Prostate gland (tissue), 2 donors: ENCODE data around the gene SPACA4. TPM values are rescaled to one million over a fixed set of nuclear protein-coding genes. Genes with fewer than 3 reads are reported as not detected.
A peak's percentile ranks its signal among the peaks of the same experiment; 100 is the strongest.
"Not testable (repeated sequence)": the region's sequence is repeated elsewhere in the genome, so short reads cannot be mapped to it uniquely, and the experiment has no call there.

Source experiments
- DNase-seq: peaks from one replicate; pipeline ENCODE4 v3.0.0-alpha.2; 2019; ENCODE audit warnings: low spot score
- H3K27ac ChIP-seq, 2 donors: fragments of 200-600 bp; sonication (generic); 2 replicates each; pipeline ENCODE4 v1.5.1; 2017 to 2019
- H3K27me3 ChIP-seq: fragments of 200-600 bp; sonication (generic); replicated peaks from 2 replicates; pipeline ENCODE4 v1.5.1; 2019; ENCODE audit not compliant: insufficient read depth
- H3K36me3 ChIP-seq, 2 donors: fragments of 200-600 bp; sonication (generic); 1 replicate in 1 of 2; 2 replicates in 1 of 2; pipeline versions ENCODE4 v1.5.1 to v1.8.1; 2017 to 2019
- H3K4me1 ChIP-seq: fragments of 200-600 bp; sonication (generic); replicated peaks from 2 replicates; pipeline ENCODE4 v1.5.1; 2019
- H3K4me3 ChIP-seq, 2 donors: fragments of 200-600 bp; sonication (generic); 2 replicates each; pipeline ENCODE4 v1.5.1; 2017 to 2019
- H3K9me3 ChIP-seq: fragments of 200-600 bp; sonication (generic); 2 replicates; pipeline ENCODE4 v1.5.1; 2017
- CTCF ChIP-seq, 4 experiments: fragments of 200-600 bp in 2 of 4; fragments of 450-650 bp in 2 of 4; sonication (generic) in 2 of 4; IDR thresholded peaks; 1 replicate in 3 of 4; 2 replicates in 1 of 4; pipeline ENCODE4 v1.5.1; 2016 to 2019; ENCODE audit warnings: antibody characterized with exemption in 4 of 4, mild to moderate bottlenecking in 2 of 4, moderate library complexity in 2 of 4
- POLR2A ChIP-seq: fragments of 450-650 bp; IDR thresholded peaks from one replicate; pipeline ENCODE4 v1.6.1; 2016; ENCODE audit warnings: antibody characterized with exemption, mild to moderate bottlenecking
- POLR2AphosphoS5 ChIP-seq: sonication (generic); formaldehyde crosslinking; IDR thresholded peaks from one replicate; pipeline ENCODE4 v1.6.1; 2017; ENCODE audit warnings: antibody characterized with exemption
- WGBS: methylation state at CpG from one replicate; pipeline ENCODE4 v1.1.5; 2018; 5-methylcytosine and 5-hydroxymethylcytosine counted together
- intact Hi-C: fragments of 100-400 bp; cut with DNase I; formaldehyde crosslinking; loops from one replicate; pipeline ENCODE4 v1.14.2; 2022
- total RNA-seq, 2 donors: library from RNA; depleted of rRNA; stranded (reverse); fragments of >200 nt; gene quantifications; one replicate each; pipeline ENCODE4 v1.1.0, GENCODE V29; 2016

The SPACA4 gene
- total RNA-seq, 2 donors from 2014 or later = 0.32 to 6.0 TPM

- 57% methylated on average over 48 of the region's 48 CpGs for WGBS
- intact Hi-C loops = no loop called here
- Histone ChIP-seq H3K36me3 (no peaks in the 10 kb centered on the region), H3K4me1 (peaks cover 11% of the 10 kb centered on the region), H3K27ac (peak overlapping the region; percentile 58 to 63), H3K9me3 (no peaks in the 10 kb centered on the region), H3K27me3 (no peaks in the 10 kb centered on the region), H3K4me3 (no peak overlapping the region)
- no peak for TF ChIP-seq CTCF (IDR thresholded peaks at IDR 0.05)
- no peak for TF ChIP-seq POLR2A
- TF ChIP-seq POLR2AphosphoS5 = peak; percentile 6
- no peak for DNase-seq
Observed at GRCh38 chr19:48629599-48630295, 23.2 kb downstream of the SPACA4 start.

GRCh38 chr19:48630296-48631063 lies 23.9 kb downstream of the SPACA4 start:
- H3K27ac ChIP-seq = peak overlapping the region; percentile 58 to 63
- no peak for DNase-seq
- H3K4me3 ChIP-seq = no peak overlapping the region
- no peaks in the 10 kb centered on the region for H3K36me3 ChIP-seq
- no peaks in the 10 kb centered on the region for H3K9me3 ChIP-seq
- TF ChIP-seq POLR2AphosphoS5 = peak; percentile 31
- no peak for TF ChIP-seq POLR2A
- TF ChIP-seq CTCF (IDR thresholded peaks at IDR 0.05) = no peak
- WGBS = 36% methylated on average over 47 of the region's 47 CpGs
- intact Hi-C loops = no loop called here
- H3K4me1 ChIP-seq = peaks cover 15% of the 10 kb centered on the region
- no peaks in the 10 kb centered on the region for H3K27me3 ChIP-seq

GRCh38 chr19:48631225-48631624 lies 24.7 kb downstream of the SPACA4 start:
- Histone ChIP-seq H3K4me3 (no peak overlapping the region), H3K27ac (peak overlapping the region; percentile 58 to 63), H3K9me3 (no peaks in the 10 kb centered on the region), H3K27me3 (no peaks in the 10 kb centered on the region), H3K36me3 (no peaks in the 10 kb centered on the region), H3K4me1 (peaks cover 15% of the 10 kb centered on the region)
- intact Hi-C loops = no loop called here
- 64% methylated on average over 3 of the region's 3 CpGs for WGBS
- no peak for TF ChIP-seq CTCF (IDR thresholded peaks at IDR 0.05)
- no peak for TF ChIP-seq POLR2A
- no peak for TF ChIP-seq POLR2AphosphoS5
- no peak for DNase-seq

- H3K4me3 ChIP-seq, H3K9me3 ChIP-seq, H3K27me3 ChIP-seq, H3K36me3 ChIP-seq, DNase-seq, intact Hi-C loops: not testable (repeated sequence)
- Histone ChIP-seq H3K27ac (peak overlapping the region in 1 of 2 donors; percentile 98), H3K4me1 (peaks cover 15% of the 10 kb centered on the region)
- 80% methylated on average over 11 of the region's 11 CpGs for WGBS
Observed at GRCh38 chr19:48632286-48632685, 25.7 kb downstream of the SPACA4 start.

- intact Hi-C loops = no loop called here
- peak overlapping the region; percentile 98 to 99 for H3K27ac ChIP-seq
- no peaks in the 10 kb centered on the region for H3K9me3 ChIP-seq
- no peak for DNase-seq
- H3K27me3 ChIP-seq = no peaks in the 10 kb centered on the region
- TF ChIP-seq POLR2A (no peak), CTCF (IDR thresholded peaks at IDR 0.05) (no peak), POLR2AphosphoS5 (no peak)
- no peak overlapping the region for H3K4me3 ChIP-seq
- peaks cover 15% of the 10 kb centered on the region for H3K4me1 ChIP-seq
- no peaks in the 10 kb centered on the region for H3K36me3 ChIP-seq
Observed at GRCh38 chr19:48632692-48633147, 26.2 kb downstream of the SPACA4 start.
